Activated naive CD4-positive, alpha-beta T cell treated with anti-CD3 and anti-CD28 coated beads, Interleukin-2, amount 50 U/mL, for 72 hours (primary cell): ENCODE measurements around the gene IFT52. TPM values are rescaled to one million over a fixed set of nuclear protein-coding genes. Genes with fewer than 3 reads are reported as not detected.

Experiments
- ATAC-seq, 2 donors: fragments of 150-1000 bp; cut with Tn5 transposase; 2 replicates each; pipeline ENCODE4 v1.10.0; 2021; ENCODE audit warnings: mild to moderate bottlenecking in 2 of 2, moderate library complexity in 2 of 2
- DNase-seq, 2 donors: peaks; one replicate each; pipeline ENCODE4 v3.0.0; 2021 to 2022; ENCODE audit warnings: low spot score in 2 of 2
- H3K27ac Mint-ChIP-seq, 2 donors: one replicate each; pipeline ENCODE4 v1.8.0; 2022; ENCODE audit warnings: mild to moderate bottlenecking in 2 of 2, mixed read lengths in 2 of 2
- H3K36me3 Mint-ChIP-seq, 2 donors: one replicate each; pipeline ENCODE4 v1.8.0; 2022; ENCODE audit warnings: mixed read lengths in 2 of 2
- H3K9me3 Mint-ChIP-seq, 2 donors: one replicate each; pipeline ENCODE4 v1.8.0; 2022; ENCODE audit warnings: mixed read lengths in 2 of 2
- total RNA-seq, 2 donors: library from RNA; stranded (reverse); gene quantifications; one replicate each; pipeline ENCODE4 v1.2.3, GENCODE V29; 2022

The IFT52 gene
- total RNA-seq, 2 donors from 2014 or later: 15.4 to 15.5 TPM

DNA sequence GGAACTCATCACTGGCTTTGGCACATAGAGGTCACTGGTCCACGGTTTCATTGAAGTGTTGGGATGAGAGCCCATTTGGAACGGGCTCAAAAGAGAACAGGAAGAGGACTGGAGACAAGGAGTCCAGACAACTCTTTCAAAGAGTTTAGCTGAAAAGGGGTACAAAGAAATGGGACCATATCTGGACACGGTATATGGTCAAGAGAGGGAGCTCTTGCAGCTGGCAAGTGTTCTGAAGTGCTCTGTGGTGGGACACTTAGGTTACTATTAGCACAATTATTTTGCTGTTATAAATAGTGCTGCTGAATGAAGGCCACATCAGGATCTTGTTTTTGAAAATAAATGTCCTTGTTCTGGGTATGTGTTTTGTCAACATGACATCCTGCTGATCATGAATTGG lies 27.3 kb upstream of the IFT52 start:
- Mint-ChIP-seq H3K27ac (no peak overlapping the region), H3K9me3 (no peaks in the 10 kb centered on the region), H3K36me3 (no peaks in the 10 kb centered on the region)
- ATAC-seq (no peak), DNase-seq (no peak)

DNA sequence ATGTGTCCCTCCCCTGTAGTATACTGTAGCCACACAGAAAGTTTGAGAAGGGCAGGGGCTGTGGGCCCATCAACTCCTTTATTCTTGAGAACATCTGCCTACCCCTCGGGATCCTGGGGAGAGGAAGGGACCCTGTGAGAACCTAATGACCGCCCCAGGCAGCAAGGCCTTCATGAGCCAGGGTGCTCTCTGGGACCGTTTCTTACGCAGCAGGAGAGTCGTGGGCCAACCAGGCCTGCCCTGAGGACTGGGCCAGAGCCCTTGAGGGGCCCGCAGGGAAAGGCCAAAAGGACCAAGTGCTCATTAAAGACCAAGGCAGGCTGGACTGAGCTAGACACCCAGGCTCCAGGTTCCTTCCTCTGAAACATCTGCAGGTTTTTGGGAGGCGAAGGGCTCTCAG lies 26.7 kb upstream of the IFT52 start:
- H3K27ac Mint-ChIP-seq: peak overlapping the region in 1 of 2 donors; percentile 38
- H3K9me3 Mint-ChIP-seq: no peaks in the 10 kb centered on the region
- ATAC-seq (no peak), DNase-seq (no peak)
- no peaks in the 10 kb centered on the region for H3K36me3 Mint-ChIP-seq

DNA sequence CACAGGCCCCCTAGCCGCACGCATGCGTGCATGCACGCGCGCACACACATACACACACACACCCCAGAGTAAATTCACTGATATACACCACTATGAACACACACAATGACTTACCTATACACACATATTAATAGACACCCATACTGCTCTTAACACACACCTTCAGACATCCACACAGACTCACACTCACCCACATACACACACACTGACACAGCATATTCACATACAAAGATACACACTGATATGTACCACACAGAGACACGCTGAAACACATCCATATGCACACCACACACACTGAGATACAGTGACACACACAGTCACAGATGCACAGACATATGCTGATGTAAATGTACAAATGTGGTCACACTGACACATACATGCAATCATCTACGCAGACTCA lies 26.3 kb upstream of the IFT52 start:
- Mint-ChIP-seq H3K36me3 (no peaks in the 10 kb centered on the region), H3K27ac (no peak overlapping the region), H3K9me3 (no peaks in the 10 kb centered on the region)
- DNase-seq (no peak), ATAC-seq (no peak)

DNA sequence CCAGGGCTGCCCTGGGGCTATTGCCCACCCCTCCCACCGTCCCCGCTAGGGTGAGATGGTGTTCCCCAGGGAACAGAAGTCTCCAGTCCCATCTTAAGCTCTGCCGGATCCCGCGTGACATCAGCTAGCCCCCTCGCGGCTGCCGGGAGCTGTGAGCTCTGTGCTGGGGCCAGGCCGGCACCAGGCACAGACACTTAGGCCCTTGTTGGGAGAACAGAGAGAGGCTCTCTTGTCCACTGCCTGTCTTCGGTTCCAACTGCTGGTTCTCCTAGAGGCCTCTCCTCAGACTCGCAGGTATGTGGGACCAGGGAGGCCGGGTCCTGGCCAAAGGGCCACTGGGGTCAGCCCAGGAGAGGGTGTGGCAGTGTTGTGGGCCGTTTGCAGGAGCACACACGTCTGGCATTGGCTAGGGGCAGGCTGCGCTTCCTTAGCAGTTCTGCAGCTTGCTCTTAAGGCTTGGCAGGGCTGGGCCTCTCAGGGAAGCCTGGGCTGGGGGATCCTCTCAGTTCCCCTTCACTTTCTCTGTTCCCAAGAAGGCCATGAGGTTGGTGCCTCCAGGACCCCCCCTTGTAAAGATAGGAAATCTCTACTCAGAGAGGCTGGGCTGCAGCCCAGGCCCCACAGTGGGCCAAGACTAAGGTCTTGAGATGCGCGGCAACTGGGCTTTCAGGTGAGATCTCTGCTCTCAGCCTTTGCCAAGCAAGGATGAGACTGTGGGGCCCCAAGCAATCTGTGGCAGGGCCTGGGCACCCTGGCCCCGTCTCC lies 25.6 kb upstream of the IFT52 start:
- Mint-ChIP-seq H3K36me3 (no peaks in the 10 kb centered on the region), H3K9me3 (no peaks in the 10 kb centered on the region), H3K27ac (no peak overlapping the region)
- DNase-seq: no peak
- ATAC-seq: no peak

DNA sequence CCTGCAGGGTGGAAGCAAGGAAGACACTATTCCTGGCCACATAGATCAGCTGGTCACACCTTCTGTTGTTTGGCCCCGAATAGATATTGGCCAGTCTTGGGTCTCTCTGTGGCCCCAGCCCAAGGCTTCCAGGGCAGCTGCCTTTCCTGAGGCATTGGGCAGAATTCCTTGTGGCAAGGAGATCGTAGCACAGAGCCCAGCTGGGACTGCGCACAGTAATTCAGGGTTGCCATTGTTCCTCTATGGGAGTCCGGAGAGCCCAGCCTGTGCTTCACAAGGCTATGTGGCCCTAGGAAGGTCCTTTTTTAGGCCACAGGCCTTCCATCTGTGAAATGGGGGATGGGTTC lies 25.0 kb upstream of the IFT52 start:
- DNase-seq (no peak), ATAC-seq (no peak)
- H3K27ac Mint-ChIP-seq: no peak overlapping the region
- no peaks in the 10 kb centered on the region for H3K9me3 Mint-ChIP-seq
- no peaks in the 10 kb centered on the region for H3K36me3 Mint-ChIP-seq

DNA sequence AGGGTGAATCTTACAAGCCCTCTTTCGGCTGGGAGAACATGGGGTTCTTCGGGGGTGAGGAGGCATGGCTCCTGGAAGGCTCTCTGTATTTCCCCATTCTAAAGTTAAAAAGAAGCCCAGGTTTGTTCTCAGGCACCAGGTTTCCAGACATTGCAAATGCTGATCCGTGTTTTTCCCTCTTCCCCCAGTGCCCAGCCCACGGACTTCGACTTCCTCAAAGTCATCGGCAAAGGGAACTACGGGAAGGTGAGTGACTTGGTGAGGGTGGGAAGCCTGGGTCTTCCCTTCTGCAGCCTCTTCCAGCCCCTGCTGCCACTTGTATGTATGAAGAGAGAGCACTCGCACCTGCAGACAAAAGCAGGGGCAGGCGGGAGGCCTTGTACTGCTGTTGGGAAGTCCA lies 23.3 kb upstream of the IFT52 start:
- ATAC-seq: no peak
- H3K9me3 Mint-ChIP-seq: no peaks in the 10 kb centered on the region
- DNase-seq: no peak
- H3K27ac Mint-ChIP-seq: no peak overlapping the region
- no peaks in the 10 kb centered on the region for H3K36me3 Mint-ChIP-seq

DNA sequence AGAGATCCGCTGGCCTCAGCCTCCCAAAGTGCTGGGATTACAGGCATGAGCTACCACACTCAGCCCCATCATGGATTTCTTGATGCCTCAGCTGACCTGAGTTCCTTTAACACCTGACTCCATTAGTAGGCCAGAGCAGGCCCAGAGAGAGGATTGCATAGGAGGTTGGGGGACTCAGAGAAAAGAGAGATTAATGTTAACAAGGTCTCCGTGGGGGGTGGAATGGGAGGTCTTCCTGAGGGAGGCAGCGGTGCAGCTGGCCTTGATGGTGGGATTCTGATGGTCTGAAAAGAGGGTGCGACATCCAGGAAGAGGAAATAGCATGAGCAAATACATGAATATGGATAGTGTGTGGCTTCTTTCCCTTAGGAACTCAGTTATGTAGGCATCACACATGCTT lies 22.0 kb upstream of the IFT52 start:
- H3K9me3 Mint-ChIP-seq: no peaks in the 10 kb centered on the region
- DNase-seq (no peak), ATAC-seq (no peak)
- peak overlapping the region in 1 of 2 donors; percentile 57 for H3K27ac Mint-ChIP-seq
- no peaks in the 10 kb centered on the region for H3K36me3 Mint-ChIP-seq

DNA sequence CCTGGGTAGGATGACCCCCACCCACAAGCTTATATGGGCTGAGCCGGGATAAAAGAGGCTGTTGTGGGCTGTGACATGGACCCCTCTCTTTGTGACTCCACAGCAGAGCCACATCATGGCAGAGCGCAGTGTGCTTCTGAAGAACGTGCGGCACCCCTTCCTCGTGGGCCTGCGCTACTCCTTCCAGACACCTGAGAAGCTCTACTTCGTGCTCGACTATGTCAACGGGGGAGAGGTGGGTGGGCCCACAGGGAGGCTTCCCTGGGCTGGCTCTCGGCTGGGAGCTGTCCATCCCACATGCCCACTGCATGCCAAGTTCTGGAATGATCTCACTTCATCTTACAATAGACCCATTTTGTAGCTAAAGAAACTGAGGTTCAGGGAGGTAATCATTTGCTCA lies 21.5 kb upstream of the IFT52 start:
- Mint-ChIP-seq H3K27ac (no peak overlapping the region), H3K36me3 (no peaks in the 10 kb centered on the region), H3K9me3 (no peaks in the 10 kb centered on the region)
- no peak for ATAC-seq
- no peak for DNase-seq

DNA sequence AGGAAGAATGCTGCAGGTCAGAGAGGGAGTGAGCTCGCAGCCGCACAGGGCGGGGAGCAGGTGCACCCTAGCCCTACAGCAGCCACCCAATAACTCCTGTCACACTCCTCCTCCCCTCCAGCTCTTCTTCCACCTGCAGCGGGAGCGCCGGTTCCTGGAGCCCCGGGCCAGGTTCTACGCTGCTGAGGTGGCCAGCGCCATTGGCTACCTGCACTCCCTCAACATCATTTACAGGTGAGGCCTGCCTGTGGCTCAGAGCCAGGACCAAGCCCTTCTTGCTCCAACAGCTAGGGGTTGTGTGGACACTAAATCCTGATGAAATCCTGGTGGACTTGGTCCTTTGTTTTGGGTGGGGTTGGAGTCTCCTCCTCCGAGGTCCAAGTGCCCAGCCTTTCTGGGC lies 20.2 kb upstream of the IFT52 start:
- ATAC-seq (no peak), DNase-seq (no peak)
- Mint-ChIP-seq H3K27ac (no peak overlapping the region), H3K36me3 (no peaks in the 10 kb centered on the region), H3K9me3 (no peaks in the 10 kb centered on the region)

DNA sequence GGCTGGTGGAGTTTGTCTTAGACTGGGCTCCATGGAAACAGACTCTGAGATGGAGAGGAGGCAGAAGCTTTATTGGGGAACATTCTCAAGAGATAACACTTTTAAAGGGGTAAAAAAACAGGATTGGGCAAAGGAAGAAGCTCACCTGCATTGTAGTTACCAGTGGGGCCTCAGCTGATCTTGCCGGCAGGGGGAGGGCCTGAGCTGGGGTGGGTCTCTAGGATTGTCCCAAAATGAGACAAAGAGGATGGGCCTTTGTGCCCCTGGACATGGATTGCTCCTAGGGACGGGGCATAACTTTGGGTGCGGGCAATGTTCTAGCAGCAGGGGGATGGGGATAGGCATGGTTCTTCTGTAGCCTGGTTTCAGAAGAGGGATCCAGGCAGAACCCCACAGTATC lies 19.4 kb upstream of the IFT52 start:
- DNase-seq (no peak), ATAC-seq (no peak)
- H3K36me3 Mint-ChIP-seq: no peaks in the 10 kb centered on the region
- H3K9me3 Mint-ChIP-seq: no peaks in the 10 kb centered on the region
- H3K27ac Mint-ChIP-seq: no peak overlapping the region

DNA sequence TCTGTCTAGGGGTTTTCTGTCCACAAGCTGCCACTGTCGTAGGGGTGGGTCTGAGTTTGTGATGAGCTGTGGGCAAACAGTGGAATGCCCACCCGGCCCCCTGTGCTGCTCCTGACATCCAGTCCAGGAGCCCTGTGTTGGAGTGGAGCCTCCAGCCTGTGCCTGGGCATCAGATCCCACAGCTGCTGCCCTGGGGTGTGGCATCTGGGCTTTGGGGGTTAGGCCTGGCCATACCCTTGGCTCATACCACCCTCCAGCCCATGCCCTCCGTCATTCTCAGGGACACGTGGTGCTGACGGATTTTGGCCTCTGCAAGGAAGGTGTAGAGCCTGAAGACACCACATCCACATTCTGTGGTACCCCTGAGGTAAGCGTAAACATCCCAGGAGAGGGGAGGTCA lies 19.0 kb upstream of the IFT52 start:
- Mint-ChIP-seq H3K9me3 (no peaks in the 10 kb centered on the region), H3K27ac (no peak overlapping the region), H3K36me3 (no peaks in the 10 kb centered on the region)
- no peak for ATAC-seq
- DNase-seq: no peak

DNA sequence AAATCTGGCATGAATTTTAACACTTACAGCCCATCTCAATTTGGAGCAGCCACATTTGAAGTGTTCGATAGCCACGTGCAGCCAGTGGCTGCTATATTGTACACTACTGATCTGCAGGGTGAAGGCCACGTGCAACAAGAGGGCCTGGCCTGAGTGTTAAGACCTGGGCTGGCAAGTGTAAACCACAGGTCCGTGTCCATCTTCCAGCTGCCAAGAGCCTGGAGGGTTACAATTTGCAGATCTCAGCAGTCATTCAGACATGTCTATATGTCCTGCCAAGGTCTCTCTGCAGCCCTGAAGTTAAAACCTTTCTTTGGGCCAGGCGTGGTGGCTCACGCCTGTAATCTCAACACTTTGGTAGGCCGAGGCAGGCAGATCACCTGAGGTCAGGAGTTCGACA lies 17.8 kb upstream of the IFT52 start:
- DNase-seq: no peak
- ATAC-seq: no peak
- H3K9me3 Mint-ChIP-seq: no peaks in the 10 kb centered on the region
- no peaks in the 10 kb centered on the region for H3K36me3 Mint-ChIP-seq
- no peak overlapping the region for H3K27ac Mint-ChIP-seq

DNA sequence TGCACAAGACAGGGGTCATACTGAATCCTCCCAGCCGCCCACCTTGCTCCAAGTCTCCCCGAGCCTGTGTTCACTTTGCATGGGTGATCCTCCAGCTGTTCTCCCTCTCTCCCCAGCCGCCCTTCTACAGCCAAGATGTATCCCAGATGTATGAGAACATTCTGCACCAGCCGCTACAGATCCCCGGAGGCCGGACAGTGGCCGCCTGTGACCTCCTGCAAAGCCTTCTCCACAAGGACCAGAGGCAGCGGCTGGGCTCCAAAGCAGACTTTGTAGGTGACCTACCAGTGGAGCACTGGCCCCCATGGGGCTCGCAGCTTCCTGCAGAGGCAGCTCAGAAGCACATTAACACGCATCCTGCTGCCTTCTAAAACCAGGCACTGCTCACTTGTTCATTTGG lies 14.6 kb upstream of the IFT52 start:
- no peaks in the 10 kb centered on the region for H3K36me3 Mint-ChIP-seq
- H3K27ac Mint-ChIP-seq: no peak overlapping the region
- DNase-seq (no peak), ATAC-seq (no peak)
- no peaks in the 10 kb centered on the region for H3K9me3 Mint-ChIP-seq

DNA sequence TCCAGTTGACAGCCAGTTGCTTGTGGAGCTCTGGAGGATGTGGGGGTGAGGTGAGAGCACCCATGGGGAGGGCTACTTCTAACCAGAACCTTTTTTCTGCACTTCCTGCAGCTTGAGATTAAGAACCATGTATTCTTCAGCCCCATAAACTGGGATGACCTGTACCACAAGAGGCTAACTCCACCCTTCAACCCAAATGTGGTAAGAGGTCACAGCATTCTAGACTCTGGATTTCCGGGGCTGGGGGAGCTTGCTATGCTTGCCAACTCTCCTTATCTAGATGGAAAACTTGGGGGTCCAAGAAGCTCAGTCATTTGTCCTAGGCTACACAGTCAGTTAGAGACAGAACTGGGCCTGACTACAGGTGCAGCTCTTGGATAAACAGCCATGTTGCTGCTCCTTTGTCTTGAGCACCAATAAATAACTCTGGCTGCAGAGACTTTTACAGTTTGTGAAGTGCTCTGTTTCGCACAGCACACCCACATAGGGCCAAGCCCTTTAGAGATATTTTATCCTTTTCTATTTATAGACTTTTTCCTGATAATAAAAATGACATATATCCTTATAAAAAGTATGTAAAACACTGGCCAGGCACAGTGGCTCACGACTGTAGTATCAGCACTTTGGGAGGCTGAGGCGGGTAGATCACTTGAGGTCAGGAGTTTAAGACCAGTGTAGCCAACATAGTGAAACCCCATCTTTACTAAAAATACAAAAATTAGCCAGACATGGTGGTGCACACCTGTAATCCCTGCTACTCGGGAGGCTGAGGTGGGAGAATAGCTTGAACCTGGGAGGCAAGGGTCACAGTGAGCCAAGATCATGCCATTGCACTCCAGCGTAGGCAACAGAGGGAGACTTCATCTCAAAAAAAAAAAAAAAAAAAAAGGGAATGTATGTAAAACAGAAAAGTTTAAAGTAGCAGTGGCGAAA lies 10.6 kb upstream of the IFT52 start:
- H3K27ac Mint-ChIP-seq: no peak overlapping the region
- no peak for DNase-seq
- H3K36me3 Mint-ChIP-seq: no peaks in the 10 kb centered on the region
- ATAC-seq: no peak
- H3K9me3 Mint-ChIP-seq: no peaks in the 10 kb centered on the region

DNA sequence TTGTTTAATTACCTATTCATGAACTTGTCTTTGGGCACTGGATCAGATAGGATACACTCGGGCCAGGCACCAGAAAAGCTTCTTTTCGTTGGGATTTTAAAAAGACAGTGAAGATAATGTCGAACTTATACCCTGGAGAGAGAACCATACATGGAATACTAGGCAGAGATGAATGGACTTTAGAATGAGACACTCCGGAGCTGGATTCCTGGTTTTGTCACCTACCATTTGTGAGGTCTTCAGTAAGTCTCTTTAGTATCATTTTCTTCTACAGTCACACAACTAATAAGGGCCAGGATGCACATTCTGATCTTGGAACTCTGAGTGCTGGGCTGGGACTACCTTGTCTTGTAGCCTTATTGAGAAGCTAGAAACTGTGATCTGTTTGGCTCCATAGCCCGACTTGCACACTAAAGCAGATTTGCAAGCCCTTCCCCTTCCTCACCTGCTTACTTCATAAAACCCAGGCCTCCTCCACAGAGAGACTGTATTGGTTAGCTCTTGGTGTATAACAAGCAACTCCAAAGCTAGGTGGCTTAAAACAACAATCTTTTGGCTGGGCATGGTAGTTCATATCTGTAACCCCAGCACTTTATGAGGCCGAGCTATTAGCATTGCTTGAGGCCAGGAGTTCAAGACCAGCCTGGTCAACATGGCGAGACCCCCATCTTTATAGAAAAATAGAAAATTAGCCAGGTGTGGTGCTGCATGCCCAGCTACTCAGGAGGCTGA lies 7.4 kb upstream of the IFT52 start:
- Mint-ChIP-seq H3K27ac (no peak overlapping the region), H3K36me3 (no peaks in the 10 kb centered on the region), H3K9me3 (no peaks in the 10 kb centered on the region)
- no peak for ATAC-seq
- no peak for DNase-seq

DNA sequence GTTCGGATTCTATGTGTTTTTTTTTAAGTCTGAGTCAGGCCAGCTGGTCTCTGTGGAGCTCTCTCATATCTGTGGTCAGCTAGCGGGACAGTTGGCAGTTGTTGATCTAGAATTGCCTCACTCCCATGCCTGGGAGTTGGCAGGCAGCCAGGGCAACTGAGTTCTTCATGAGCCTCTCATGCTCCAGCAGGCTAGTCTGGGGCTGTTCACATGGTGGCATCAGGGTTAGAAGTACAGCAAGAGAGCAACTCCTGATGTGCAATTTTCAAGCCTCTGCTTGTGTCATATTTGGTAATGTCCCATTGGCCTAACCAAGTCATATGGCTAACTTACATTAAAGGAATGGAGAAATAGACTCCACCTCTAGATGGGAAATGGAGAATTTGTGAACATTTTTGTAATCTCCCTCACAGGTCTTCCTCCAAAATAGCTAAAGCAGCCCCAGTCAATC lies 6.7 kb upstream of the IFT52 start:
- DNase-seq (no peak), ATAC-seq (no peak)
- Mint-ChIP-seq H3K36me3 (no peaks in the 10 kb centered on the region), H3K9me3 (no peaks in the 10 kb centered on the region), H3K27ac (no peak overlapping the region)

DNA sequence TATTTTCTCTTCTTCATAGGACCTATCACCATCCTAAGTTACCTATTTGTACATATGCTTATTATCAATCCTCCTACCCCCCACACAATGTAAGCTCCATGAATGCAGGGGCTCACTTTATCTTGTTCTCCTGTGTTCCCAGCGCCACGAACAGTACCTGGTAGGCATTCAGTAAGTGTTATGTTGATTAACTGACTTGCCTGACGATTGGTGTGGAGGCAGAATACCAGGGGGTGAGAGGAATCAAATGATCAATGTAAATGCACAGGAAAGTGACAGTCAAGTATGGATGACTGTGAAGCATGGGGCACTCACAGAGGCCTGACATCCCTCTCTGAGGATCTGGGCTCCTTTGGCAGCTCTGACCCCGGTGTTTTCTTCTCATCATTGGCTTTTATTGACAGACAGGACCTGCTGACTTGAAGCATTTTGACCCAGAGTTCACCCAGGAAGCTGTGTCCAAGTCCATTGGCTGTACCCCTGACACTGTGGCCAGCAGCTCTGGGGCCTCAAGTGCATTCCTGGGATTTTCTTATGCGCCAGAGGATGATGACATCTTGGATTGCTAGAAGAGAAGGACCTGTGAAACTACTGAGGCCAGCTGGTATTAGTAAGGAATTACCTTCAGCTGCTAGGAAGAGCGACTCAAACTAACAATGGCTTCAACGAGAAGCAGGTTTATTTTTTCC lies 6.1 kb upstream of the IFT52 start:
- no peaks in the 10 kb centered on the region for H3K36me3 Mint-ChIP-seq
- no peak overlapping the region for H3K27ac Mint-ChIP-seq
- ATAC-seq: no peak
- DNase-seq: no peak
- no peaks in the 10 kb centered on the region for H3K9me3 Mint-ChIP-seq
